K562 (cell line): ENCODE data around the gene REX1BD. TPM values are rescaled to one million over a fixed set of nuclear protein-coding genes. Genes with fewer than 3 reads are reported as not detected.

Experiments used
- ASH1L ChIP-seq: fragments of 450-650 bp; IDR thresholded peaks from 2 replicates; pipeline ENCODE4 v1.6.1; 2018; ENCODE audit warnings: borderline replicate concordance, mild to moderate bottlenecking, low read depth; ENCODE audit not compliant: partially characterized antibody
- BMI1 ChIP-seq: fragments of 150-350 bp; IDR thresholded peaks from 2 replicates; pipeline ENCODE4 v1.6.1; 2014; ENCODE audit warnings: low read length
- CTCFL ChIP-seq: IDR thresholded peaks from 2 replicates; pipeline ENCODE4 v1.6.1; 2011; ENCODE audit warnings: borderline replicate concordance, low read depth, mild to moderate bottlenecking, moderate library complexity, low read length; ENCODE audit not compliant: insufficient read depth, poor library complexity, severe bottlenecking
- DACH1 ChIP-seq: fragments of 450-650 bp; IDR thresholded peaks from 2 replicates; pipeline ENCODE4 v1.6.1; 2018; ENCODE audit not compliant: partially characterized antibody
- DPF2 ChIP-seq: fragments of 450-650 bp; IDR thresholded peaks from 2 replicates; pipeline ENCODE4 v1.6.1; 2016
- GATAD2A ChIP-seq: fragments of 450-650 bp; IDR thresholded peaks from 2 replicates; pipeline ENCODE4 v1.6.1; 2017
- HDAC1 ChIP-seq, 2 experiments: fragments of 450-650 bp; IDR thresholded peaks; 2 replicates each; pipeline ENCODE4 v1.6.1; 2016 to 2017; ENCODE audit warnings: inconsistent platforms in 1 of 2, mild to moderate bottlenecking in 1 of 2, moderate library complexity in 1 of 2
- NR2C1 ChIP-seq, 2 experiments: fragments of 450-650 bp; IDR thresholded peaks; 2 replicates each; pipeline ENCODE4 v1.6.1; 2017; ENCODE audit warnings: mild to moderate bottlenecking in 2 of 2, antibody characterized with exemption in 1 of 2, inconsistent platforms in 1 of 2, missing compliant biosample characterization in 1 of 2, missing genetic modification characterization in 1 of 2
- PURB ChIP-seq: sonication (generic); formaldehyde crosslinking; IDR thresholded peaks from 2 replicates; pipeline ENCODE4 v1.9.0; 2021; ENCODE audit warnings: low read depth, mild to moderate bottlenecking, missing genetic modification reagents
- RBM25 ChIP-seq: fragments of 200-400 bp; formaldehyde crosslinking; IDR thresholded peaks from 2 replicates; pipeline ENCODE4 v1.6.1; 2018; ENCODE audit warnings: low read length, low read depth, moderate library complexity; ENCODE audit not compliant: severe bottlenecking
- STAG1 ChIP-seq: sonication (generic); formaldehyde crosslinking; IDR thresholded peaks from 2 replicates; pipeline ENCODE4 v1.5.0; 2020; ENCODE audit warnings: missing genetic modification reagents, borderline replicate concordance
- YBX1 ChIP-seq: fragments of 450-650 bp; IDR thresholded peaks from 2 replicates; pipeline ENCODE4 v1.7.1; 2016; ENCODE audit warnings: mild to moderate bottlenecking
- ZNF586 ChIP-seq: fragments of 450-650 bp; formaldehyde crosslinking; conservative IDR thresholded peaks from 2 replicates; pipeline ENCODE4 v1.4.0; 2020; ENCODE audit warnings: mild to moderate bottlenecking, moderate library complexity
- polyA plus RNA-seq, 8 experiments: library from polyadenylated mRNA; depleted of rRNA in 4 of 8; stranded (reverse) in 5 of 8; unstranded in 3 of 8; fragments of >200 nt; fragmentation: Nextera tagmentation in 2 of 8; fragmentation: Illumina TruSeq in 1 of 8; extraction: Ambion mirVana in 2 of 8; extraction: Trizol in 1 of 8; gene quantifications; 2 replicates each; pipeline versions ENCODE4 v1.2.1 to v1.2.3, GENCODE V29; 2011 to 2014; ENCODE audit warnings: inconsistent platforms in 1 of 8, missing spikeins in 1 of 8
- total RNA-seq, 7 experiments: library from RNA; depleted of rRNA in 6 of 7; stranded (reverse); fragments of >200 nt in 6 of 7; fragmentation: Illumina TruSeq in 2 of 7; extraction: Trizol in 2 of 7; gene quantifications; 2 replicates each; pipeline versions ENCODE4 v1.2.1 to v1.2.3, GENCODE V29; 2011 to 2021; ENCODE audit warnings: low replicate concordance in 1 of 7
- TF ChIP-seq, protein P1 (sequence below): fragments of 250-450 bp; sonication (Bioruptor Pico); IDR thresholded peaks from 2 replicates; pipeline ENCODE4 v1.8.0; 2021; ENCODE audit warnings: mild to moderate bottlenecking, moderate library complexity
- TF ChIP-seq, protein P2 (sequence below): IDR thresholded peaks from 3 replicates; pipeline ENCODE4 v1.6.1; 2011; ENCODE audit warnings: borderline replicate concordance, mild to moderate bottlenecking, moderate library complexity; ENCODE audit not compliant: insufficient read length; ENCODE audit errors: extremely low read depth

Gene REX1BD
- total and polyA plus RNA-seq, 9 of the 15 experiments (the other 6 are each of a cell fraction or from before 2014, with no cell fraction given) = 1.9 to 136 (median 13.8) TPM

GRCh38 chr19:18543814-18544475 lies 44.7 kb upstream of the REX1BD start (continued):
- no peak for TF ChIP-seq ZNF586 (CRISPR knock-in tag)
- TF ChIP-seq HDAC1 (IDR thresholded peaks at IDR 0.05) = peak; percentile 7 to 96; a peak in 3 of 4 replicates
- no peak for TF ChIP-seq GATAD2A
- no peak for TF ChIP-seq BMI1
- no peak for TF ChIP-seq STAG1 (CRISPR knock-in tag)
- TF ChIP-seq ASH1L = no peak
- no peak for TF ChIP-seq YBX1
- 0 out of 2 replicates have a peak, but pooled peaks have one; percentile 35 for TF ChIP-seq NR2C1 (IDR thresholded peaks at IDR 0.05)
- TF ChIP-seq NR2C1 (tag; IDR thresholded peaks at IDR 0.05) = 0 out of 2 replicates have a peak, but pooled peaks have one; percentile 58
- peak; percentile 98 for TF ChIP-seq DPF2
- peak; percentile 28 for TF ChIP-seq DACH1
- TF ChIP-seq, protein P1, sequence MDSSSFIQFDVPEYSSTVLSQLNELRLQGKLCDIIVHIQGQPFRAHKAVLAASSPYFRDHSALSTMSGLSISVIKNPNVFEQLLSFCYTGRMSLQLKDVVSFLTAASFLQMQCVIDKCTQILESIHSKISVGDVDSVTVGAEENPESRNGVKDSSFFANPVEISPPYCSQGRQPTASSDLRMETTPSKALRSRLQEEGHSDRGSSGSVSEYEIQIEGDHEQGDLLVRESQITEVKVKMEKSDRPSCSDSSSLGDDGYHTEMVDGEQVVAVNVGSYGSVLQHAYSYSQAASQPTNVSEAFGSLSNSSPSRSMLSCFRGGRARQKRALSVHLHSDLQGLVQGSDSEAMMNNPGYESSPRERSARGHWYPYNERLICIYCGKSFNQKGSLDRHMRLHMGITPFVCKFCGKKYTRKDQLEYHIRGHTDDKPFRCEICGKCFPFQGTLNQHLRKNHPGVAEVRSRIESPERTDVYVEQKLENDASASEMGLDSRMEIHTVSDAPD (CRISPR knock-in tag) = no peak
- no peak for TF ChIP-seq RBM25
- TF ChIP-seq PURB = no peak
- TF ChIP-seq, protein P2, sequence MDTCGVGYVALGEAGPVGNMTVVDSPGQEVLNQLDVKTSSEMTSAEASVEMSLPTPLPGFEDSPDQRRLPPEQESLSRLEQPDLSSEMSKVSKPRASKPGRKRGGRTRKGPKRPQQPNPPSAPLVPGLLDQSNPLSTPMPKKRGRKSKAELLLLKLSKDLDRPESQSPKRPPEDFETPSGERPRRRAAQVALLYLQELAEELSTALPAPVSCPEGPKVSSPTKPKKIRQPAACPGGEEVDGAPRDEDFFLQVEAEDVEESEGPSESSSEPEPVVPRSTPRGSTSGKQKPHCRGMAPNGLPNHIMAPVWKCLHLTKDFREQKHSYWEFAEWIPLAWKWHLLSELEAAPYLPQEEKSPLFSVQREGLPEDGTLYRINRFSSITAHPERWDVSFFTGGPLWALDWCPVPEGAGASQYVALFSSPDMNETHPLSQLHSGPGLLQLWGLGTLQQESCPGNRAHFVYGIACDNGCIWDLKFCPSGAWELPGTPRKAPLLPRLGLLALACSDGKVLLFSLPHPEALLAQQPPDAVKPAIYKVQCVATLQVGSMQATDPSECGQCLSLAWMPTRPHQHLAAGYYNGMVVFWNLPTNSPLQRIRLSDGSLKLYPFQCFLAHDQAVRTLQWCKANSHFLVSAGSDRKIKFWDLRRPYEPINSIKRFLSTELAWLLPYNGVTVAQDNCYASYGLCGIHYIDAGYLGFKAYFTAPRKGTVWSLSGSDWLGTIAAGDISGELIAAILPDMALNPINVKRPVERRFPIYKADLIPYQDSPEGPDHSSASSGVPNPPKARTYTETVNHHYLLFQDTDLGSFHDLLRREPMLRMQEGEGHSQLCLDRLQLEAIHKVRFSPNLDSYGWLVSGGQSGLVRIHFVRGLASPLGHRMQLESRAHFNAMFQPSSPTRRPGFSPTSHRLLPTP = no peak
- TF ChIP-seq CTCFL = no peak
- TF ChIP-seq, all 486 proteins: peak for 172
